ENCODE data around the gene SORBS1. TPM values are rescaled to one million over a fixed set of nuclear protein-coding genes. Genes with fewer than 3 reads are reported as not detected.
"Not testable (repeated sequence)": the region's sequence is repeated elsewhere in the genome, so short reads cannot be mapped to it uniquely, and the experiment has no call there.

Gene SORBS1
- total RNA-seq, 1 donor from 2014 or later, result 0.69 TPM

DNA sequence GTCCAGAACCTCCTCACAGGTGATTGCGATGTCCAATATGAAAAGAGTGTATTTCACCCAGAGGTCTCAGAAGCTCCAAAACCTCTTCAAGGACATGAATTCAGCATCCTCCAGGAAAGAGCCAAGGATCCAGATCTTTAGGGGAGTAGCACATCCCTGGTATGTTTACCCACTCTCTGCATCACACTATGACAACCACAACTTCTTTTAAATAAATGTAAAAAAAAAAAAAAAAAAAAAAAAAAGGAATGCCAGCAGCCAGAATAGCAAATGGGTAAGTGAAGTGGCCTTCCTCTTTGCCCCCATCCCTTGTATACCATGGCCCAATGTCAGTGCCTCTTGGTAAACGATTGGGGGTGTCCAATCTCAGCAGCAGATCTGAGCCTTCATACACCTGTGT is 67.3 kb downstream of the SORBS1 start:
- intact Hi-C loops (cut with micrococcal nuclease), result no loop called here

DNA sequence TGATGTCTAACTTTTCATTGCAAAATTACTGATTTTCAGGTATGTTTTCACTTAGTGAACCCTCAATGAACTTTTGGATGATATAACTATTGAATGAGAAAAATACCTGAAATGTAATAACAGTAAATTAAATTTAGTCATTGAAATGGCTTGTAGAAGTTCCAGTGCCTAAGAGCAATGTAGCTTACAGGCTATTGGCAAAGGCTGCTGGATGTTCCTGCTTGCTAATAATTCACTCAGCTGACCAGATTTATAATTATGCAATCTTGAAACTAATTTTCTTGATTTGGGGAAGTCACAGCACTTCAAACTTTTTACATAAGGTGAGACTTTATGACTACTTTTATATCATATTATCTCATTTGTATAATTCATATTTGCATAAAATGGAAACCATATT is 73.2 kb downstream of the SORBS1 start:
- intact Hi-C loops (cut with micrococcal nuclease), result no loop called here

DNA sequence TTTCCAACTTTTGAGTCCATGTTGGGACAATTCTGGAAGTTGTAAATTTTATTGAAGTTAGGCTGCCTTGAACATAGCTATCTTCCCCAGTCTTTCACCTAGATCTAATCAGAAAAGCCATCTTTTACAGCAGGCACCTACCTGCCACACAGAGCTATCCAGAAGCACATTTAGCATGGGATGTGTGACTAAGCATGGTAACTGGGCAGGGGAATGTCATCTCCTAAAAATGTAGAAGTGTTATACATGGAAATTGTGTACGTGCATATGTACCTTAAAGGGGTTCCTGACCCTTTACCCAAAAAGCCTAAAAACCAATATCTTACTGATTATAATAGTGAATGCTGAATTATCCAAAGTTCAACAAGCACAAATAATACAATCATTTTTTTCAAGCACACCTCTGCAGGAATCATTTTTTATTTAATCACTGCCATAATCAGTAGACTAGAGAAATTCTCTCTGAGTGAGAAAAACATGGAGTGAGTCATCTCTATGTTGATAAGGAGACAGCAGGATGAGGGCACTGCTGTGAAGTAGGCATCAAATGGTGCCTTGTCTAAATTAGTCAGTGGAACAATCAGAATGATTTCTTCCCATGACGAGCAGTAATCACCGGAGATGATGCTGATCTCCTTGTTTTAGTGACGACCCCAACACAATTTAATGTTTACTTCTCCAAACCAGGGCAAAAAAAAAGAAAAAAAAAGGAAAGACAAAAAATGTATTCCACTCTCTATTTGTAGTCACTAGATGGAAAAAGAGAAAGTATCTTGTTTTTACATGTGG is 75.9 kb downstream of the SORBS1 start:
- intact Hi-C loops (cut with micrococcal nuclease), result no loop called here

DNA sequence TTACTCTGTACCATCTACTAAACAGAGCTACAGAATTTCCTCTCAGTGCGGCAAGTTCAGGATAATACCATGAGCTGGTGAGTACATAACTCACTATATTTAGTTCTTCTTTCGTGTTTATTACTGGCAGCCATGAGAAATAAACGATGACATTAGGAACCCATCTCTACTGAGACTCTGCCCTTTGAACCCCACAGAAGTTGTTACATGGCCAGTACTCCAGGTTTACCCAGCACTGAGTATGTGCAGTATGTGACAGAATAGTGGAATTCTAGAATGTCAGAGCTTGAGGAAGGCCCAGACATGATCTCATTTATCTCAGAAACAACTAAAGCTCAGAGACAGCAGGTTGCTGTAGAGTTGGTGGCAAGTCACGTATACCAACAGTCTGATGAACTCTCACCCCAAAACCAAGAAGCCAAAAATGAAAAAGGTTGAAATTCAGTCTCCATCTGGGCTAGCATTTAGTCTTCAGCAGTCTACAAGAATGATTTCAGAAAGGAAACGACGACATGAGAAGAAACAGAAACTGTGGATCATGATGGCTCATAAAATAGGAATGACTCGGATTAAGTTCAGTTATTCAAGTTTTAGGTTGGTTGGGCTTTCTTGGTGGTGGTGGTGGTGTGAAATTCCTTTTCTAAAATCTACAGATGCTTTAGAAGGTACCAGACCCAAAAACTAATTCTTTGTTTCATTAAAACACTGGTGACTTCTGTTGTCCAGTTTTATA is 78.5 kb downstream of the SORBS1 start:
- intact Hi-C loops (cut with micrococcal nuclease), result no loop called here

DNA sequence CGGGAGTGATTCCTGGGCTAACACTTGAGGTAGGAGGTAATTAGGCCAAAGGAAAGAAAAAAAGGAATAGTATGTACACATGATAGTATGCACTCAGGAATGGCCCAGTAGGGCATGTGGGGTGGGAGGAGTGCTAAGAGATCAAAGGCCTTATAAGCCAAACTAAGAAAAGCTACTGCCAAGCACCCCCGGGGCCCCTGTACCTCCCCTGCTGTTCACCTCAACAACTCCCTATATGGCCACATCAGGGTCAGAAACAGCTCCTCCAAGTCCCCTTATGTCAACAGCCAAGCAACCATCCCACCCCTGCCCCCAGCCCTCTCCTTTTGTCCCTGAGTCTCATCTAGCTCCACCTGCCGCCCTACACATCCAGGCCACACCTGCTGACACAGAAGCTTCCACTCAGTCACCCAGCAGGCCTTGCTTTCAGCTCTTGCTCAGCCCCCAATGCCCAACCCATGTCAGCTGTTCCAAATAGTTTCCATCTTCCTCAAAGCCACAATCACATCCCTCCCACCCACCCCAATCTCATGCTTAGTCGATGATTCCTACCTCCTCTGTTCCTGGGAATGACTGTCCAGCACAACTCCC is 80.2 kb downstream of the SORBS1 start:
- intact Hi-C loops (cut with micrococcal nuclease), result no loop called here

DNA sequence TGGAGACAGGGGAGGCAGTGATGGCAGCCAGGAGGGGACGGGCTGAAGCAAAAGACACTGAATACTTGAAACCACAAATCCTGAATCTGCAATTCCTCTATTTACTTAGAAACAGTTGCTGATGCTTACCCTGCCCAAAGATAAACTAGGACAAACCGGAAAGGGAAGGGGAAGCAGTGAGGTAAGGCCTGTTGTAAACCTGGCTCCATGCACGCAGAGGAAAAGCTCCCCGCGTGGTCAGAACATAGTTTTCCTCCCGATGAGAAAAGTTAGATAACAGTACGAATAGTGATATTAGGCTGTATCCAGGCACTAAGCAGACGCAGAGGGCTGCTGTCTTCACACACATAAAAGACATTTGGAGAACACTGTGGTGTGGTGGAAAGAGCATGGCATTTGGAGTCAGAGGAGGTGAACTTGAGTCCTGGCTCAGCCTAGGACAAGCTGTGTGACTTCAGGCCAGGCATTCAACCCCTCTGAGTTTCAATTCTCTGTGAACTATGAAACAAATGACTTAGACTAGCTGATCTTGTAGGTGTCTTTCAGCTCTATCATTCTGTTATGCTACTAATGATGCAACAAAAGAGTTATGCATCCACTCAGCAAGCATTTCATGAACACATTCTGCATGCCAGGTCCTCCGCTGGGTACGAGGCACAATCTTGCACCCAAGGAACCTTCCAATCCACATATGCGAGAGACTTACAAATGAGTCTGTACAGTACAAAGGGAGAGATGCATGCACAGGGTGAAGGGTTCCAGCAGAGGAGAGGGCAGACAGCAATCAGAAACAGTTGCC is 80.9 kb downstream of the SORBS1 start:
- intact Hi-C loops (cut with micrococcal nuclease), result no loop called here

DNA sequence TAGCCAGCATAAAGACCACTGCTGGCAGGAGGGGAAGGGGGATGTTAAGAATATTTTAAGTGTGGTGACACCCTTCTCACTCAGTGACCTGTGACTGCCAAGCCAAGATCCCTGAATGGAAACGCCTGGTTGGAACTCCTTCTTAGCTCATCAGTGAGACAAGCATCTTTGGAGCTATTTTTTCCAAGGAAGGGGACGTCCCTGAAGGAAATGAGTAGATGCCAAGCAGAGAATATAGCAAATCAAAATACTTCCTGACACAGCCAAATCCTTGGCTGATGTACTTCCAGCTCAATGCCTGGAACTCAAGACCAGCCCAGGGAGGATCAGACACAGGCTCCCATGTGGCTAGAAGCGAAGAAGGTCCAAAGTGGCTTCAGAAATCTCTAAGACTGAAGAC is 82.2 kb downstream of the SORBS1 start:
- intact Hi-C loops (cut with micrococcal nuclease), result no loop called here

DNA sequence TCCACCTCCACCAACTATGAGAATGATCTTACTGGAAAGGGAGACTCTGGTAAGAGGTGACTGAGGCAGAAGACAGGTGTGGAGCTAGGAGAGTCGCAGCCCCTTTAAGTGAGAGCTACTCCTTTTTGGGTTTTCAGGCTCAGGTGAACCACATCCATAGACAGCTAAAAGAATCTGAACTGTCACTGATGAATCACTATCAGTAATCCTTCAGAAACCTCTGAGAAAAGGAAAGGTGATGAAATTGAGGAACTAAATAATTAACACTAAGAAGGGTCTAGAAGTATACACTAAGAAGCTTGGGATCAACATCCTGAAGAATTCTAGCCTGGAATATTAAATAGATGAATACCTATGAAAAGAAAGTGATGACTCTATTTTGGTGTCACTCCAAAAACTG is 83.0 kb downstream of the SORBS1 start:
- intact Hi-C loops (cut with micrococcal nuclease), result no loop called here

DNA sequence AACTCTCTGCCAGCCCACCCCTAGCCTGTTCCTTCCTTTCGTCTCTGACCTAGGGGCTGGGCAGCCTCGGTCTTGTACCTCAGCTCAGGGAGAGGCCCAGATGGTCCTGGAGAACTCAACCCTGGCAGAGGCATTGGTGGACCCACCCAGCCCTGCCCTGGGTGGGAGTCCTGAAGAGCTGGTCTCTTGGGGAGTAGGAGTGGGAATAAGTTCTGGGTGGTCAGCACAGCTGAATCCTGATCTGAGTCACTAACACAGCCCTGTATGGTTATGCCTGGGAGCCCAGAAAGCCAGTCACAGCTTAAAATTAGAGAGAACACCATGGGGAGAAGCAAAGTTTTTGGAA is 84.0 kb downstream of the SORBS1 start:
- intact Hi-C loops (cut with micrococcal nuclease), result no loop called here

DNA sequence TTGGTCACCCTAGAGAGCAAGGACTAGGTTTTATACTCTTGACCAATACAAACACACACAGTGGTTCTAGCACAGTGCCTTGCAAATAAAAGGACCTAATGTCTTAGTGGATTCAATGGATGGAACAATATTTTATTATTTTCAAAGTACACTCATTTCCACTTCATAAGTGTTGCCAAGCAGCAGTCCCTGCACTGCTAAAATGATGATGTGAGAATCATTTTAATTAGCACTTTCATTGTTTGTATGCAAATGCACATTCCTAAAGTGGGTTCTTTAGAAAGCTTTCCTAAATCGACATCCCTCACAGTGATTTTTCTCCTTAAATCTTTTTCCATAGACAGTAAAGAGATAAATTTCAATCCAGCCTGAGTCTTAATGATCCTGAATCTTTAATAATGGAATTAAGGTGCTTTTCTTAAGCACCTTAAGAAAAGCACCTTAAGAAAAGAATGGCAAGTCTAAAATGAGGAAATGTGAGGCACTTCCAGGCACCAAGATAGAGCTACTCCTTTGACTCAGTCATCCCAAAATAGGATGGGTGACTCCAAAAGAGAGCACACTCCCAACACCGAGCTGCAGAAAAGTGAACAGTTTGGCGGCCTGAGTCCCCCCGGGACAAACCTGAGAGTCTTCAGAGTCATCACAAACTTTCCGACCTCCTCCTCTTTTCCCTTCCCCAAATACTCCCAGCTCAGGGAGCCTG is 84.5 kb downstream of the SORBS1 start:
- intact Hi-C loops (cut with micrococcal nuclease), result no loop called here

DNA sequence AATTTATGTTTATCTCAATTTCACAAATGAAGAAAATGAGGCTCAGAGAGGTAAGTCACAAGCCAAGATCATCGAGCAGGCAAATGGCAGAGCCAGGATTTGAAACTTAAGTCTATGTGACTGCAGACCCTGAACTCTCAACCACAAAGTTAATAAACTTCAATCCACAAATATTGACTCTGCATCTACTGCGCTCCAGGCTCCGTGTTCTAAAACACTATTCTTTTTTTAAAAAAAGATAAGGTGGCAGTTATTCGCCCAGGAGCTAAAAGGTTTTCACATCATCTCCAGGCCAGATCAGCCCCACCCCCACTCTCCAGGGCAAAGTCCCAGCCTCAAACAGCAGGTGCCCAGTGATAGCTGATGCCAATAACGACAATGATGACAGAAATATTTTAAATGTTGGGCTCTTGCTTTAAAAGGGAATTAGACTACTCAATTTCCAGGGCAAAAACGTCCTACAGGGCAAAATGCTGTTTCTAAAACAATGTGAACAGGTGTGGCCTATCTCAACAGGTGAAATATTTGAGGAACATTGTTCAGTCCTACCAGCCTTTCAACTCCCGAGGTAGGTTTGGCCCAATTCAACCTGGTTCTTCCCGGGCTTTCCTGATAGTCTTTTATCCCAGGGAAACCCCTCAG is 85.2 kb downstream of the SORBS1 start:
- intact Hi-C loops (cut with micrococcal nuclease), result no loop called here

DNA sequence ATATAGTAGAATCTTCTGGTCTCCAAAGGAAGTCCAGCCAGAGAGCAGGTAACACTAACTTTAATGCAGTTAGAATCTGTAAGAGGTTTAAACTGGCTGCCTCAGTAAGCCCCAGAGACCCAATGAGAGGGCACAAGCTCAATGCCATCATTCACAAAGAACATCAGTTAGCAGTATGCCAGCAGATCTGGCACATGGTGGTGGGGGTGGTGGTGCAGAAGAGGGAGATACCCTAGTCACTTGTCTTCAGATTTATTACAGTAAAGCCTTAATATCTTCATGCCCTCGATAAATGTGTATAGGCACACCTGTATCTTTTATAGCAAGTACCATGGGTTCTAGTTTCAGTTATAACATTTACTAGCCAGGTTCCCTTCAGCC is 86.2 kb downstream of the SORBS1 start:
- intact Hi-C loops (cut with micrococcal nuclease), result no loop called here

DNA sequence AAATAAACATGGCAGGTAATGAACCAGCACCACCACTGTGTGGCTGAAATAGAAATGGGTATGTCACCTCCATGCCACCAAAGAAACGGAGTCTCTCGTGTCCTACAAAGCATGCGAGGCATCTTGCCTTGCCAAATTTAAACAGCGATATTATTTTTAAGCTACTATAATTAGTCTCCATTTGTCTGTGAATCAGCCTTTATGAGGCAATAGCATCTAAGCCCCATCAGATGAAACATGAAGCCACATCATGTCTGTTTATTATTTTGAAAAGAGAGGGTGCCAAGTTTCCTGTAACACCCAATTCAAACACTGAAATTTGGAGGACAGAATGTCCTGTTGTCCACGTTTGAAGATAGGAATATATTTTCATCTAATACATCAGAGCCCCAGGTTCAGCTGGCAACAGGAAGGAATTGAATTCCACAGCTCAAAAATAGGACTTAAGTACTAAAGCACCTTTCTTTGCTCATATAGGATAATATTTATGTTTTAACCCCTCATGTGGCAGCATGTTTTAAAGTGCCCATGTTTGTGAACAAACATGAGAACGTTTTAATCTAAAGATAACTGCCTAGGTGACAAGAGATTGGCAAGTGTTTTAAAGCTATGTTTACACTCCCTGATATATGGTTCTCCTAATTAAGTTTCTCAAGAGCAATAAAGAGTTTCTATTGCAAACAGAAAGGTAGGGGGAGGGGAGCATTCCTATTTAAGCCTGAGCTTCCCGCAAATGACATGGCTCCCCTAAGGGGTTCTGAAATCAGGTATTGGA is 86.8 kb downstream of the SORBS1 start:
- intact Hi-C loops (cut with micrococcal nuclease), result no loop called here

DNA sequence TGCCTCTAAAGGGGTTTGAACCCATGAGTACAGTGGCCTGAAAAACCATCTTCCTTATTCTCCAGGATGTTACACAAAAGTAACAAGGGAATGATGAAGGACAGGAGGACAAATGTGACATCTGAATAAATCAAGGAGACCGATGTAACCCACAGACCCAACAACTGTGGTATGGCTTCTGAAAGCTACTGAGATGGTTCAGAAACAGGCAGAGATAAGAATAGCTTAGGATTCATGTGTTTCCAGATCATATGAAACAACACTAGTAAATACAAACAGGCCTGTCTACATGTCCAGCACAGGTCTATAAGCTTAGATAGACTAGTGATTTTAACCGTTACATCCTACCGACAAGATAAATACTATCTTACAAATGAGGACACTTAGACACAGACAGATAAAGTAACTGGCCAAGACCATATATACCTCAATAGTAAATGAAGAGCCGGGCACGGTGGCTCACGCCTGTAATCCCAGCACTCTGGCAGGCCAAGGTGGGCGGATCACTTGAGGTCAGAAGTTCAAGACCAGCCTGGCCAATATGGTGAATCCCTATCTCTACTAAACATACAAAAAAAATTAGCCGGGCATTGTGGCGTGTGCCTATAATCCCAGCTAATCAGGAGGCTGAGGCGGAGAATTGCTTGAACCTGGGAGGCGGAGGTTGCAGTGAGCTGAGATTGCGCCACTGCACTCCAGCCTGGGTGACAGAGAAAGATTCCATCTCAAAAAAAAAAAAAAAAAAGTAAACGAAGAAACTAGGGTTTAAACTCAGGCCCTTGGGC is 88.7 kb downstream of the SORBS1 start:
- intact Hi-C loops (cut with micrococcal nuclease), result no loop called here

DNA sequence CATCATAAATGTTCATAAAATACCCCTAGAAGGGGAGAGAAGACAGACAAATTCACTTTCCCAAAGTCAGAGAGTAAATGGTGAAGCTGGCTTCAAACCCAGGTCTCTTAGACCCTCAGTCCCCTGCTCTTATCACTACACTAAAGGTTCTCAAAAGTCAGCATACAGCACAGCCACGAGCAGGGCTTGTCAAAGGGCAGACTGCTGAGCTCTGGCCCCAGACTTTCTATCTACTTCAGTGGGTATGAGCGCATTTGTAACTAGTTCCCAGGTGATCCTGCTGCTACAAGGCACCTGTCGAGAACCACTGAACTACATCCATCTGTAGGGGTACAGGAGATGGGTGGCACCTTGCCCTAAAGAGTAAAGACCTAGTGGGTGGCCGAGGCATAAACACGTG is 91.5 kb downstream of the SORBS1 start:
- intact Hi-C loops (cut with micrococcal nuclease), result no loop called here

DNA sequence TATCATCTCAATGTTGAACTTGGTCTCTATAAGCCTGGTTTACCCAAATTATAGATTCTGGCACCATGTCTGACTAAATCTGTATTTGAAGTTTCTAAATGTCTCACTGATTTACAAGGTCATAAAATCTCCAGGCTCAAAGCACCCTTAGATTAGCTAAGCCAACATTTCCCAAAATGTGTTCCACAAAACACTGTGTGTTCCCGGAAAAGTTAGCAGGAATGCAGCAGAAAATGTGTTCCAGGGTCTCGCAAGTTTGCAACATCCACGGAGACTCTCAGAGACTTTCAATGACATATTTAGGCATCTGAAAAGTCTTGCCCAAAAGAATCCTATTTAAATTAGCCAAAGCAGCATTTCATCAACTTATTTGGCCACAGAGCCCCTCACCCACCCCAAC is 91.9 kb downstream of the SORBS1 start:
- intact Hi-C loops (cut with micrococcal nuclease), result no loop called here

DNA sequence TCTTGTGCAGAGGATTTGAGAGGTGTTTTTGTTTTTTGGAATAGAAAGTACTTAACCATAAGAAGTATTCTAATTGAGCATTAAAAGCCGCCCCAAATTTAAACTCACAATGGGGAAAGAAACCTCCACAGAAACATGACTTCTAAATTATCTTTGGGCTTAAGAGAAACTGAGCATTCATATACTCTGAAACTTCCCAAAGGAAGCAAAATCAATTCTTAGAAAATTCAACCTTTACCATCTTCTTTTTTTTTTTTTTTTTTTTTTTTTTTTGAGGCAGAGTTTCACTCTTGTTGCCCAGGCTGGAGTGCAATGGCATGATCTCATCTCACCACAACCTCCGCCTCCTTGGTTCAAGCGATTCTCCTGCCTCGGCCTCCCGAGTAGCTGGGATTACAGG is 93.5 kb downstream of the SORBS1 start:
- intact Hi-C loops (cut with micrococcal nuclease), result not testable (repeated sequence)

DNA sequence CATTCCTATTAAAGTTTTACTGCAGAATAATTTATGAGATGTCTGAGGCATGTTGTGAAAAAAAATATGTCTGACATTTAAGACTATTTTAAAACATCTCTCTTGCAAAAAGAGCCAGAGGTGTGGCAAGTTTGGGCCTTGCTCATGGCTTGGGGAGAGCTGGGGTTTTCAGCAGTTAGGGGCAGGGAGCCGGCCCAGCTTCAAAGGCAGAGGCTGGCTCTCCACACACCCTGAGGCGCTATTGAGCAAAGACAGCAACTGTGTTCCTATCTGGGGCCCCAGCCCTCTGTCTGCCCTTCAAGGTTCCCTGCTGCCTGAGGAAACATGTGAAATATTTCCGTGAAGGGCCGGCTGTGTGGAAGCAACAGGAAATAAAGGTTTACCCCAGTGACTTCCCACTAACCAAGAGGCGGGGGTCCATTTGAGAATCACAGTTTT is 94.0 kb downstream of the SORBS1 start:
- intact Hi-C loops (cut with micrococcal nuclease), result no loop called here

DNA sequence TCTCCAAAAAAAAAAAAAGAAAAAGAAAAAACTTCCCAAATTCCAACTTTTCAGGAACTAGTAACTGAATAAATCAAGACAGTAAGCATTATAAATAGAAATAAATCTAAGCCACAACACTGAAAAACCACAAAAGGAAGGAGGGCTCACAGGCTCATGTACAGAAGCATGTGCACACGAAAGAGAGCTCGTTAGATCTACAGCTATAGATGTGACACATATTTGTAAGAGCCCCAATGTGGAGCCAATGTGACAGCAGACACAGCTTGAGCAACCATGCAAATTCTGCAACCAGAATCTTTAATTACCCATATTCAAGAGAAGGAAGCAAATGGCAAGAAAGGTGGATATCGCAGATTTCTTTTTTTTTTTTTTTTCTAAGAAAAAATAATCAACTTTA is 94.7 kb downstream of the SORBS1 start:
- intact Hi-C loops (cut with micrococcal nuclease), result no loop called here
